ENCODE results near the gene USP26. TPM values are rescaled to one million over a fixed set of nuclear protein-coding genes. Genes with fewer than 3 reads are reported as not detected.
"Not testable (repeated sequence)": the region's sequence is repeated elsewhere in the genome, so short reads cannot be mapped to it uniquely, and the experiment has no call there.

Gene USP26
- total and polyA plus RNA-seq, 12 donors: not detected

GRCh38 chrX:133045986-133046385 lies 50.9 kb downstream of the USP26 start:
- intact Hi-C loops (cut with DNase I): no loop called here
- H3K4me3 ChIP-seq: no peak overlapping the region
- H3K27ac ChIP-seq: no peak overlapping the region
- no peak for TF ChIP-seq POLR2A (IDR thresholded peaks at IDR 0.05)
- TF ChIP-seq CTCF (IDR thresholded peaks at IDR 0.05): peak in 1 of 6 experiments; percentile 13
- H3K4me1 ChIP-seq (replicated peaks in 1 of 2): no peaks in the 10 kb centered on the region
- H3K27me3 ChIP-seq: peaks cover 18% of the 10 kb centered on the region
- no peaks in the 10 kb centered on the region for H3K9me3 ChIP-seq (replicated peaks in 1 of 3)
- peak in 1 of 7 donors; percentile 1 for DNase-seq
- H3K36me3 ChIP-seq (replicated peaks in 1 of 2): no peaks in the 10 kb centered on the region
- 31 to 41% (median 36%) methylated on average over 2 of the region's 2 CpGs for whole genome bisulfite sequencing, 4 donors

- H3K27ac ChIP-seq; H3K9me3 ChIP-seq (replicated peaks in 1 of 3); H3K4me1 ChIP-seq (replicated peaks in 1 of 2); H3K36me3 ChIP-seq (replicated peaks in 1 of 2); H3K4me3 ChIP-seq; intact Hi-C loops (cut with DNase I); DNase-seq: not testable (repeated sequence)
- 67 to 91% (median 88%) methylated on average over 7 to 28 of the region's 28 CpGs for WGBS, 4 donors
- peaks cover 18% of the 10 kb centered on the region for H3K27me3 ChIP-seq
These were observed 52.6 kb downstream of the USP26 start for GRCh38 chrX:133044145-133044786.

GRCh38 chrX:133042260-133042659 lies 54.6 kb downstream of the USP26 start:
- H3K36me3 ChIP-seq (replicated peaks in 1 of 2): no peaks in the 10 kb centered on the region
- no peaks in the 10 kb centered on the region for H3K4me1 ChIP-seq (replicated peaks in 1 of 2)
- TF ChIP-seq POLR2A (IDR thresholded peaks at IDR 0.05): no peak
- no peak for TF ChIP-seq CTCF (IDR thresholded peaks at IDR 0.05)
- 78 to 92% (median 90%) methylated on average over 2 of the region's 2 CpGs; no CpG with 5 or more reads in 1 of the 4 donors for WGBS, 4 donors
- no peak overlapping the region for H3K4me3 ChIP-seq
- intact Hi-C loops (cut with DNase I): no loop called here
- H3K9me3 ChIP-seq (replicated peaks in 1 of 3): no peaks in the 10 kb centered on the region
- no peak overlapping the region for H3K27ac ChIP-seq
- peaks cover 18% of the 10 kb centered on the region for H3K27me3 ChIP-seq
- DNase-seq: no peak

GRCh38 chrX:133033010-133033409 lies 63.9 kb downstream of the USP26 start:
- TF ChIP-seq POLR2A (IDR thresholded peaks at IDR 0.05) (no peak), CTCF (IDR thresholded peaks at IDR 0.05) (no peak)
- Histone ChIP-seq H3K4me1 (replicated peaks in 1 of 2) (no peaks in the 10 kb centered on the region), H3K27ac (no peak overlapping the region), H3K27me3 (peaks cover 19% of the 10 kb centered on the region), H3K36me3 (replicated peaks in 1 of 2) (no peaks in the 10 kb centered on the region), H3K9me3 (replicated peaks in 1 of 3) (no peaks in the 10 kb centered on the region), H3K4me3 (no peak overlapping the region)
- intact Hi-C loops (cut with DNase I): no loop called here
- DNase-seq: no peak
- 43 to 50% (median 48%) methylated on average over 5 of the region's 5 CpGs for WGBS, 4 donors

- intact Hi-C loops (cut with DNase I): no loop called here
These were observed 78.7 kb downstream of the USP26 start for GRCh38 chrX:133018229-133018628.

More at GRCh38 chrX:133018229-133018628, 78.7 kb downstream of the USP26 start:
- TF ChIP-seq POLR2A (IDR thresholded peaks at IDR 0.05) (no peak), CTCF (IDR thresholded peaks at IDR 0.05) (no peak)
- Histone ChIP-seq H3K27ac (no peak overlapping the region), H3K4me1 (replicated peaks in 1 of 2) (no peaks in the 10 kb centered on the region), H3K4me3 (no peak overlapping the region), H3K27me3 (no peaks in the 10 kb centered on the region), H3K9me3 (replicated peaks in 1 of 3) (no peaks in the 10 kb centered on the region), H3K36me3 (replicated peaks in 1 of 2) (no peaks in the 10 kb centered on the region)
- WGBS, 4 donors: 73 to 86% (median 80%) methylated on average over 3 of the region's 3 CpGs
- DNase-seq: no peak
